ENCODE measurements around the gene FCN1. TPM values are rescaled to one million over a fixed set of nuclear protein-coding genes. Genes with fewer than 3 reads are reported as not detected.

Gene FCN1
- total RNA-seq, 1 experiment from 2014 or later = not detected

- Histone ChIP-seq H3K4me1 (ENCODE audit: insufficient read depth, low read length) (no peaks in the 10 kb centered on the region), H3K9me3 (ENCODE audit: low read length) (no peaks in the 10 kb centered on the region), H3K9ac (ENCODE audit: low read length) (no peak overlapping the region), H3K4me3 (ENCODE audit: low read length) (no peak overlapping the region), H2AFZ (ENCODE audit: low read length) (no peak overlapping the region), H3K79me2 (ENCODE audit: low read length) (no peaks in the 10 kb centered on the region), H3K4me2 (ENCODE audit: low read length) (no peak overlapping the region), H3K27me3 (ENCODE audit: low read length) (peaks cover 42% of the 10 kb centered on the region), H3K27ac (ENCODE audit: low read length) (no peak overlapping the region), H3K36me3 (ENCODE audit: low read depth, low read length) (no peaks in the 10 kb centered on the region), H3F3A (ENCODE audit: low read length, unreplicated experiment) (no peaks in the 10 kb centered on the region), H3K9me2 (replicated peaks; ENCODE audit: low read length) (no peaks in the 10 kb centered on the region), H4K20me1 (ENCODE audit: low read length) (no peaks in the 10 kb centered on the region)
- CTCF ChIA-PET = no interaction called here
- intact Hi-C loops (cut with micrococcal nuclease) = no loop called here
- BruUV-seq (replicated peaks) = no TSS peak
- POLR2A ChIA-PET (ENCODE audit: unreplicated experiment) = no interaction called here
- DNase-seq (no peak), ATAC-seq (no peak)
- TF ChIP-seq CTCF (conservative IDR thresholded peaks at IDR 0.05; ENCODE audit: low read depth, low read length) = no peak
- TF ChIP-seq EZH2phosphoT487 (IDR thresholded peaks at IDR 0.05; ENCODE audit: borderline replicate concordance, low read length) = no peak
- no peak for TF ChIP-seq EZH2 (IDR thresholded peaks at IDR 0.05; ENCODE audit: low read length, unreplicated experiment)
Measured at GRCh38 chr9:134939836-134940235, 22.1 kb upstream of the FCN1 start.

- Histone ChIP-seq H3K36me3 (ENCODE audit: low read depth, low read length) (no peaks in the 10 kb centered on the region), H3K79me2 (ENCODE audit: low read length) (no peaks in the 10 kb centered on the region), H3K9ac (ENCODE audit: low read length) (no peak overlapping the region), H3F3A (ENCODE audit: low read length, unreplicated experiment) (no peaks in the 10 kb centered on the region), H3K4me2 (ENCODE audit: low read length) (no peak overlapping the region), H3K9me2 (replicated peaks; ENCODE audit: low read length) (no peaks in the 10 kb centered on the region), H3K9me3 (ENCODE audit: low read length) (no peaks in the 10 kb centered on the region), H2AFZ (ENCODE audit: low read length) (no peak overlapping the region), H3K27me3 (ENCODE audit: low read length) (peaks cover 44% of the 10 kb centered on the region), H3K4me1 (ENCODE audit: insufficient read depth, low read length) (no peaks in the 10 kb centered on the region), H3K4me3 (ENCODE audit: low read length) (no peak overlapping the region), H3K27ac (ENCODE audit: low read length) (no peak overlapping the region), H4K20me1 (ENCODE audit: low read length) (no peaks in the 10 kb centered on the region)
- ATAC-seq = no peak
- CTCF ChIA-PET = no interaction called here
- POLR2A ChIA-PET (ENCODE audit: unreplicated experiment) = no interaction called here
- DNase-seq = peak; percentile 5
- no peak for TF ChIP-seq EZH2phosphoT487 (IDR thresholded peaks at IDR 0.05; ENCODE audit: borderline replicate concordance, low read length)
- no peak for TF ChIP-seq CTCF (conservative IDR thresholded peaks at IDR 0.05; ENCODE audit: low read depth, low read length)
- TF ChIP-seq EZH2 (IDR thresholded peaks at IDR 0.05; ENCODE audit: low read length, unreplicated experiment) = no peak
- BruUV-seq (replicated peaks) = no TSS peak
- intact Hi-C loops (cut with micrococcal nuclease) = no loop called here
Measured at GRCh38 chr9:134939080-134939733, 21.5 kb upstream of the FCN1 start.

GRCh38 chr9:134938346-134939079 lies 20.8 kb upstream of the FCN1 start:
- Histone ChIP-seq H3K36me3 (ENCODE audit: low read depth, low read length) (no peaks in the 10 kb centered on the region), H3K79me2 (ENCODE audit: low read length) (no peaks in the 10 kb centered on the region), H2AFZ (ENCODE audit: low read length) (no peak overlapping the region), H3K9ac (ENCODE audit: low read length) (no peak overlapping the region), H3K4me1 (ENCODE audit: insufficient read depth, low read length) (no peaks in the 10 kb centered on the region), H4K20me1 (ENCODE audit: low read length) (no peaks in the 10 kb centered on the region), H3K27me3 (ENCODE audit: low read length) (peaks cover 50% of the 10 kb centered on the region), H3K4me2 (ENCODE audit: low read length) (no peak overlapping the region), H3K27ac (ENCODE audit: low read length) (no peak overlapping the region), H3K9me2 (replicated peaks; ENCODE audit: low read length) (no peaks in the 10 kb centered on the region), H3K9me3 (ENCODE audit: low read length) (no peaks in the 10 kb centered on the region), H3K4me3 (ENCODE audit: low read length) (no peak overlapping the region), H3F3A (ENCODE audit: low read length, unreplicated experiment) (no peaks in the 10 kb centered on the region)
- BruUV-seq (replicated peaks) = no TSS peak
- intact Hi-C loops (cut with micrococcal nuclease) = no loop called here
- TF ChIP-seq EZH2 (IDR thresholded peaks at IDR 0.05; ENCODE audit: low read length, unreplicated experiment) = no peak
- no peak for TF ChIP-seq CTCF (conservative IDR thresholded peaks at IDR 0.05; ENCODE audit: low read depth, low read length)
- TF ChIP-seq EZH2phosphoT487 (IDR thresholded peaks at IDR 0.05; ENCODE audit: borderline replicate concordance, low read length) = no peak
- POLR2A ChIA-PET (ENCODE audit: unreplicated experiment) = no interaction called here
- DNase-seq (no peak), ATAC-seq (no peak)
- CTCF ChIA-PET = no interaction called here
